Endothelial cell of umbilical vein (primary cell): ENCODE results near the gene DAZAP2. TPM values are rescaled to one million over a fixed set of nuclear protein-coding genes. Genes with fewer than 3 reads are reported as not detected.

Source experiments
- BruUV-seq: library from RNA; stranded (reverse); fragments of 400-500 nt; replicated peaks from 2 replicates; lab custom pipeline; 2021; lab: Mats Ljungman, UMichigan
- CTCF ChIA-PET: fragments of 300-600, 350-600 bp; sonication (Branson Sonifier 250); formaldehyde crosslinking; loops from one replicate; lab custom pipeline; 2021; ENCODE audit warnings: antibody characterized with exemption, inconsistent platforms; lab: Charles Lee
- POLR2A ChIA-PET: fragments of 300-600, 350-600 bp; sonication (Branson Sonifier 250); formaldehyde crosslinking; loops from one replicate; lab custom pipeline; 2021; ENCODE audit warnings: antibody characterized with exemption, inconsistent platforms; lab: Charles Lee
- DNase-seq: peaks from one replicate; pipeline ENCODE4 v3.0.0-alpha.2; 2011; ENCODE audit warnings: low read depth, low spot score
- FAIRE-seq: peaks from 2 replicates; lab custom pipeline; 2011; peaks lifted over from hg19 to GRCh38; lab: Jason Lieb, UNC
- H2AFZ ChIP-seq: 2 replicates; pipeline ENCODE4 v1.6.0; 2012; ENCODE audit warnings: low read depth, low read length, control low read depth, inconsistent platforms
- H3K27ac ChIP-seq: 2 replicates; pipeline ENCODE4 v1.5.1; 2011; ENCODE audit warnings: low read depth, mild to moderate bottlenecking, control low read depth, low read length, moderate library complexity; ENCODE audit not compliant: insufficient read depth
- H3K27me3 ChIP-seq, 2 experiments: 2 replicates each; pipeline versions ENCODE4 v1.6.0 to v1.6.1; 2011; ENCODE audit warnings: low read length in 2 of 2, mixed read lengths in 1 of 2; ENCODE audit not compliant: control insufficient read depth in 2 of 2, insufficient read depth in 2 of 2
- H3K36me3 ChIP-seq, 2 experiments: 2 replicates in 1 of 2; 3 replicates in 1 of 2; pipeline ENCODE4 v1.5.1; 2011; ENCODE audit warnings: low read length in 2 of 2, mild to moderate bottlenecking in 1 of 2, moderate library complexity in 1 of 2; ENCODE audit not compliant: control insufficient read depth in 2 of 2, insufficient read depth in 2 of 2; ENCODE audit errors: extremely low read depth in 1 of 2
- H3K4me1 ChIP-seq: 3 replicates; pipeline ENCODE4 v1.5.1; 2011; ENCODE audit warnings: mild to moderate bottlenecking, low read length; ENCODE audit not compliant: control insufficient read depth, insufficient read depth; ENCODE audit errors: extremely low read depth
- H3K4me2 ChIP-seq: 2 replicates; pipeline ENCODE4 v1.6.1; 2011; ENCODE audit warnings: low read length, control low read depth, mixed read lengths; ENCODE audit not compliant: insufficient read depth
- H3K4me3 ChIP-seq, 3 experiments: fragments of 200-600 bp in 1 of 3; sonication (generic), shearing (Covaris generic) in 1 of 3; replicated peaks in 1 of 3; 2 replicates each; pipeline ENCODE4 v1.5.1; 2011 to 2016; ENCODE audit warnings: control low read depth in 3 of 3, low read length in 3 of 3, mild to moderate bottlenecking in 2 of 3, inconsistent platforms in 1 of 3, low read depth in 1 of 3, moderate library complexity in 1 of 3; ENCODE audit not compliant: insufficient read depth in 1 of 3
- H3K79me2 ChIP-seq: 2 replicates; pipeline ENCODE4 v1.6.0; 2012; ENCODE audit warnings: low read length, inconsistent platforms; ENCODE audit not compliant: control insufficient read depth, insufficient read depth
- H3K9ac ChIP-seq: replicated peaks from 2 replicates; pipeline ENCODE3; 2011; ENCODE audit warnings: low read length, control low read depth; ENCODE audit not compliant: insufficient read depth; ENCODE audit errors: extremely low read depth
- H3K9me1 ChIP-seq: replicated peaks from 3 replicates; pipeline ENCODE4 v1.6.0; 2011; ENCODE audit warnings: mild to moderate bottlenecking, low read length; ENCODE audit not compliant: control insufficient read depth, insufficient read depth; ENCODE audit errors: extremely low read depth
- H3K9me3 ChIP-seq: replicated peaks from 2 replicates; pipeline ENCODE4 v1.5.1; 2012; ENCODE audit warnings: low read length, inconsistent platforms; ENCODE audit not compliant: control insufficient read depth, insufficient read depth
- H4K20me1 ChIP-seq: replicated peaks from 2 replicates; pipeline ENCODE3; 2011; ENCODE audit warnings: mild to moderate bottlenecking, low read length; ENCODE audit not compliant: control insufficient read depth, insufficient read depth; ENCODE audit errors: extremely low read depth
- EZH2 ChIP-seq: IDR thresholded peaks from 2 replicates; pipeline ENCODE4 v1.6.1; 2012; ENCODE audit warnings: borderline replicate concordance, low read depth, mild to moderate bottlenecking, moderate library complexity, low read length, inconsistent platforms; ENCODE audit not compliant: severe bottlenecking
- FOS ChIP-seq: IDR thresholded peaks from 2 replicates; pipeline ENCODE4 v1.6.1; 2011; ENCODE audit warnings: mild to moderate bottlenecking, low read length, moderate library complexity, borderline replicate concordance; ENCODE audit not compliant: insufficient read depth
- GATA2 ChIP-seq: IDR thresholded peaks from 2 replicates; pipeline ENCODE4 v1.7.0; 2011; ENCODE audit warnings: low read depth, mild to moderate bottlenecking, moderate library complexity, mixed read lengths, low read length; ENCODE audit not compliant: insufficient read length, insufficient read depth
- JUN ChIP-seq: IDR thresholded peaks from 2 replicates; pipeline ENCODE4 v1.6.1; 2011; ENCODE audit warnings: borderline replicate concordance, low read depth; ENCODE audit not compliant: insufficient read length, insufficient read depth
- MYC ChIP-seq: IDR thresholded peaks from one replicate; pipeline ENCODE4 v1.6.1; 2011; ENCODE audit warnings: mild to moderate bottlenecking, low read depth, low read length
- POLR2A ChIP-seq: IDR thresholded peaks from 2 replicates; pipeline ENCODE4 v1.6.1; 2012; ENCODE audit warnings: low read depth, mild to moderate bottlenecking, control low read depth, low read length
- POLR2AphosphoS5 ChIP-seq: IDR thresholded peaks from 2 replicates; pipeline ENCODE4 v1.6.1; 2012; ENCODE audit warnings: low read depth, mild to moderate bottlenecking, control low read depth, low read length, moderate library complexity; ENCODE audit not compliant: insufficient read depth
- dilution Hi-C: fragments of 300-500 bp; cut with MboI; formaldehyde crosslinking; loops from one replicate; pipeline ENCODE4 v1.15.0; 2019; ENCODE audit warnings: low sequenced_read_pairs; ENCODE audit not compliant: extremely low pct_ligation_motif_present
- intact Hi-C: fragments of 100-400 bp; cut with micrococcal nuclease; formaldehyde crosslinking; loops from one replicate; pipeline ENCODE4 v1.10.0; 2022
- polyA plus RNA-seq, 4 experiments: library from polyadenylated mRNA; depleted of rRNA in 3 of 4; stranded (reverse) in 3 of 4; unstranded in 1 of 4; fragments of >200 nt; gene quantifications; 2 replicates each; pipeline versions ENCODE4 v1.2.1 to v1.2.3, GENCODE V29; 2011 to 2012; ENCODE audit warnings: missing spikeins in 1 of 4
- total RNA-seq: library from RNA; stranded (reverse); gene quantifications from 2 replicates; pipeline ENCODE4 v1.2.3, GENCODE V29; 2021
- TF ChIP-seq, protein P1 (sequence below), 2 donors: IDR thresholded peaks; 1 replicate in 1 of 2; 2 replicates in 1 of 2; pipeline ENCODE4 v1.5.1; 2011; ENCODE audit warnings: low read length in 2 of 2, mild to moderate bottlenecking in 2 of 2, moderate library complexity in 2 of 2, control low read depth in 1 of 2, inconsistent platforms in 1 of 2, low read depth in 1 of 2; ENCODE audit not compliant: insufficient read depth in 1 of 2; ENCODE audit errors: extremely low read depth in 1 of 2
- TF ChIP-seq, protein P2 (sequence below): IDR thresholded peaks from 2 replicates; pipeline ENCODE4 v1.6.1; 2011; ENCODE audit not compliant: insufficient read depth, insufficient read length

The DAZAP2 gene
- total and polyA plus RNA-seq, 2 donors (not counting 3 experiments of a cell fraction or from before 2014, with no cell fraction given) = 177 to 497 TPM

- ChIA-PET CTCF (interaction anchor here (1.0 to 1.5 kb wide), 2 partner anchors 95 to 420 kb away, joined by 4 to 7 read pairs; no protein-coding TSS in a partner anchor), POLR2A (interaction anchor here (0.9 kb wide), 1 partner anchor 28 kb away, joined by 4 read pairs; the partner anchor contains the start of gene POU6F1)
- H4K20me1 ChIP-seq = no peaks in the 10 kb centered on the region
- H3K4me3 ChIP-seq = no peak overlapping the region
- DNase-seq (peak; percentile 49), FAIRE-seq (peak; percentile 72)
- intact Hi-C loops = loop anchor here (2.0 kb wide), 1 partner anchor 16 kb away; no protein-coding TSS in a partner anchor
- H3K9me3 ChIP-seq = no peaks in the 10 kb centered on the region
- H2AFZ ChIP-seq = no peak overlapping the region
- H3K27ac ChIP-seq = peak overlapping the region; percentile 10
- peaks cover 2% of the 10 kb centered on the region for H3K79me2 ChIP-seq
- no TSS peak for BruUV-seq
- peak overlapping the region; percentile 12 for H3K9ac ChIP-seq
- H3K9me1 ChIP-seq = no peaks in the 10 kb centered on the region
- dilution Hi-C loops = no loop called here
- TF ChIP-seq, protein P1, sequence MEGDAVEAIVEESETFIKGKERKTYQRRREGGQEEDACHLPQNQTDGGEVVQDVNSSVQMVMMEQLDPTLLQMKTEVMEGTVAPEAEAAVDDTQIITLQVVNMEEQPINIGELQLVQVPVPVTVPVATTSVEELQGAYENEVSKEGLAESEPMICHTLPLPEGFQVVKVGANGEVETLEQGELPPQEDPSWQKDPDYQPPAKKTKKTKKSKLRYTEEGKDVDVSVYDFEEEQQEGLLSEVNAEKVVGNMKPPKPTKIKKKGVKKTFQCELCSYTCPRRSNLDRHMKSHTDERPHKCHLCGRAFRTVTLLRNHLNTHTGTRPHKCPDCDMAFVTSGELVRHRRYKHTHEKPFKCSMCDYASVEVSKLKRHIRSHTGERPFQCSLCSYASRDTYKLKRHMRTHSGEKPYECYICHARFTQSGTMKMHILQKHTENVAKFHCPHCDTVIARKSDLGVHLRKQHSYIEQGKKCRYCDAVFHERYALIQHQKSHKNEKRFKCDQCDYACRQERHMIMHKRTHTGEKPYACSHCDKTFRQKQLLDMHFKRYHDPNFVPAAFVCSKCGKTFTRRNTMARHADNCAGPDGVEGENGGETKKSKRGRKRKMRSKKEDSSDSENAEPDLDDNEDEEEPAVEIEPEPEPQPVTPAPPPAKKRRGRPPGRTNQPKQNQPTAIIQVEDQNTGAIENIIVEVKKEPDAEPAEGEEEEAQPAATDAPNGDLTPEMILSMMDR (IDR thresholded peaks at IDR 0.05; ENCODE audit: extremely low read depth in 1 of 2, insufficient read depth in 1 of 2, low read depth in 1 of 2, low read length in 2 of 2) = peak in 1 of 2 donors; percentile 4
- TF ChIP-seq, protein P2, sequence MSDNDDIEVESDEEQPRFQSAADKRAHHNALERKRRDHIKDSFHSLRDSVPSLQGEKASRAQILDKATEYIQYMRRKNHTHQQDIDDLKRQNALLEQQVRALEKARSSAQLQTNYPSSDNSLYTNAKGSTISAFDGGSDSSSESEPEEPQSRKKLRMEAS = no peak
- TF ChIP-seq MYC (no peak), POLR2AphosphoS5 (peak; percentile 54), EZH2 (no peak), POLR2A (no peak), GATA2 (peak; percentile 86), FOS (no peak), JUN (no peak)
- peaks cover 11 to 20% of the 10 kb centered on the region in 2 experiments for H3K36me3 ChIP-seq
- peak overlapping the region; percentile 47 for H3K4me2 ChIP-seq
- H3K4me1 ChIP-seq = peaks cover 22% of the 10 kb centered on the region
- no peaks in the 10 kb centered on the region for H3K27me3 ChIP-seq
These were observed 7.7 kb downstream of the DAZAP2 start for GRCh38 chr12:51246254-51246853.
